Measurements from ENCODE around the gene MYT1. TPM values are rescaled to one million over a fixed set of nuclear protein-coding genes. Genes with fewer than 3 reads are reported as not detected.

MYT1 gene
- total and polyA plus RNA-seq, 2 of the 8 experiments (the other 6 are each of a cell fraction or from before 2014, with no cell fraction given) = 0.63 to 2.0 TPM

DNA sequence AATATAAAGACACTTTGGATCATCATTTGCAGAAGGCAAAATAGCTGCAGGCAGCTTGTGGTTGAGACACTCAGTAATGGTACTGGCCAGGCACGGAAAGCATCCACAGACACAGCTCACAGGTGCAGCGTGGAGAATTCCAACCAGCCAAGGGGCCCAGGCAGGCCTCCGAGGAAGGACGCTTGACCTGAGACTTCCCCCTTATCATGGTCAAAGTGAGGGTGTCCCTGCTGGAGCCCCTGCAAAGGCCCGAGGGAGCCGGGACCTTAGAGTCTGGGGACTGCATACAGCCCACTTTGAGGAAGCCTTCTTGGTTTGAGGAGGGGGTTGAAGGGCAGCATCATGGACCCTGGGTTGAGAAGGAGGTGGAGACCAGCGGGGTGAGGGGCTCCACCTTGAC lies 15.1 kb upstream of the MYT1 start:
- Histone ChIP-seq H3K27me3 (replicated peaks in 1 of 4; ENCODE audit: control insufficient read depth in 3 of 4, extremely low read depth in 1 of 4, insufficient read depth in 3 of 4, low read length in 3 of 4) (no peaks in the 10 kb centered on the region), H4K5ac (ENCODE audit: insufficient read length, low read depth, low read length) (no peak overlapping the region), H4K8ac (ENCODE audit: extremely low read depth, insufficient read depth, low read length) (no peak overlapping the region), H3K79me1 (ENCODE audit: low read depth, low read length) (no peaks in the 10 kb centered on the region), H3K4me3 (ENCODE audit: extremely low read depth in 1 of 4, insufficient read depth in 2 of 4, low read depth in 3 of 4, low read length in 4 of 4) (no peak overlapping the region), H2AFZ (ENCODE audit: low read length) (no peak overlapping the region), H3K9me3 (ENCODE audit: insufficient read depth in 2 of 2, low read depth in 1 of 2, low read length in 1 of 2) (peaks cover 18 to 19% of the 10 kb centered on the region in 2 experiments), H2BK5ac (ENCODE audit: low read depth, low read length) (no peak overlapping the region), H3K4me2 (ENCODE audit: insufficient read depth in 1 of 2, low read depth in 2 of 2, low read length in 2 of 2) (no peak overlapping the region), H3K9ac (replicated peaks in 1 of 4; ENCODE audit: extremely low read depth in 1 of 4, low read depth in 3 of 4, low read length in 3 of 4) (no peak overlapping the region), H2BK120ac (replicated peaks; ENCODE audit: low read depth, low read length) (no peak overlapping the region), H4K91ac (replicated peaks; ENCODE audit: insufficient read length, low read length) (no peak overlapping the region), H3K18ac (ENCODE audit: extremely low read depth, low read length) (no peak overlapping the region), H2AK5ac (ENCODE audit: low read depth, low read length) (no peak overlapping the region), H3K14ac (ENCODE audit: insufficient read length) (no peak overlapping the region), H2BK15ac (ENCODE audit: low read length) (no peak overlapping the region), H3K56ac (replicated peaks; ENCODE audit: insufficient read length, low read depth, low read length) (no peak overlapping the region), H2BK12ac (ENCODE audit: low read depth, low read length) (no peak overlapping the region), H3K23ac (ENCODE audit: insufficient read length) (no peak overlapping the region), H2BK20ac (ENCODE audit: low read length) (no peak overlapping the region), H3K4ac (replicated peaks; ENCODE audit: insufficient read length, low read depth, low read length) (no peak overlapping the region), H3K27ac (ENCODE audit: low read depth, low read length) (no peak overlapping the region), H3K79me2 (ENCODE audit: control insufficient read depth in 1 of 2, insufficient read depth in 2 of 2, low read length in 2 of 2) (no peaks in the 10 kb centered on the region), H4K20me1 (replicated peaks in 1 of 2; ENCODE audit: control insufficient read depth in 1 of 2, insufficient read depth in 2 of 2, low read length in 2 of 2) (peaks cover 0 to 8% of the 10 kb centered on the region in 2 experiments), H3K36me3 (ENCODE audit: control insufficient read depth in 2 of 4, insufficient read depth in 4 of 4, low read length in 3 of 4) (no peaks in the 10 kb centered on the region; a peak in 1 of 8 replicates), H3K4me1 (replicated peaks in 1 of 4; ENCODE audit: control insufficient read depth in 3 of 4, insufficient read depth in 4 of 4, low read length in 3 of 4) (peaks cover 0 to 17% (median 9%) of the 10 kb centered on the region in 4 experiments; a peak in 5 of 7 replicates), H3K23me2 (ENCODE audit: low read depth, low read length) (peaks cover 7% of the 10 kb centered on the region; the same call in 1 of the 2 replicates)
- no peak for FAIRE-seq
- CTCF ChIA-PET (ENCODE audit: partially characterized antibody) = interaction anchor here (1.1 kb wide), 1 partner anchor 65 kb away, joined by 4 read pairs; the partner anchor contains the start of gene LKAAEAR1
- WGBS, 2 experiments (ENCODE audit: extremely low coverage in 1 of 2, insufficient coverage in 1 of 2, insufficient read length in 1 of 2, insufficient replicate concordance in 2 of 2, low coverage in 1 of 2, low lambda C conversion rate in 2 of 2, missing lambda C conversion rate in 1 of 2) = 91% methylated on average over 7 of the region's 7 CpGs; no CpG with 5 or more reads in 1 of the 2 experiments
- POLR2A ChIA-PET (ENCODE audit: partially characterized antibody) = no interaction called here
- no peak for DNase-seq (ENCODE audit: low read depth in 1 of 2, low spot score in 2 of 2)
- TF ChIP-seq SP2 (IDR thresholded peaks at IDR 0.05; ENCODE audit: low read length) (no peak), POLR2AphosphoS5 (IDR thresholded peaks at IDR 0.05; ENCODE audit: low read depth, low read length) (no peak), SAP30 (IDR thresholded peaks at IDR 0.05; ENCODE audit: insufficient read depth, insufficient replicate concordance, low read length) (no peak), JUN (IDR thresholded peaks at IDR 0.05; ENCODE audit: low read depth, low read length) (no peak), SP1 (IDR thresholded peaks at IDR 0.05; ENCODE audit: low read depth, low read length) (no peak), CEBPB (IDR thresholded peaks at IDR 0.05; ENCODE audit: low read depth, low read length) (no peak), RAD21 (IDR thresholded peaks at IDR 0.05 in 1 of 2, conservative IDR thresholded peaks at IDR 0.05 in 1 of 2; ENCODE audit: low read depth in 2 of 2, low read length in 2 of 2) (no peak), NANOG (IDR thresholded peaks at IDR 0.05; ENCODE audit: insufficient read depth, low read depth, low read length, poor library complexity, severe bottlenecking) (no peak), JUND (IDR thresholded peaks at IDR 0.05; ENCODE audit: low read length) (no peak), HDAC6 (IDR thresholded peaks at IDR 0.05; ENCODE audit: low read depth, low read length) (no peak), BCL11A (IDR thresholded peaks at IDR 0.05; ENCODE audit: low read depth in 2 of 2, low read length in 2 of 2) (no peak), SIX5 (IDR thresholded peaks at IDR 0.05; ENCODE audit: low read depth, low read length) (no peak), KDM5A (IDR thresholded peaks at IDR 0.05; ENCODE audit: low read length) (no peak)
- TF ChIP-seq, protein P1, sequence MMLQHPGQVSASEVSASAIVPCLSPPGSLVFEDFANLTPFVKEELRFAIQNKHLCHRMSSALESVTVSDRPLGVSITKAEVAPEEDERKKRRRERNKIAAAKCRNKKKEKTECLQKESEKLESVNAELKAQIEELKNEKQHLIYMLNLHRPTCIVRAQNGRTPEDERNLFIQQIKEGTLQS (IDR thresholded peaks at IDR 0.05; ENCODE audit: insufficient read depth, low read depth, low read length) = no peak

Data from H1 (cell line).